ENCODE data around the gene GLRA2. TPM values are rescaled to one million over a fixed set of nuclear protein-coding genes. Genes with fewer than 3 reads are reported as not detected.

The GLRA2 gene
- total RNA-seq, 1 donor = not detected

GRCh38 chrX:14712096-14712495 lies 182.8 kb downstream of the GLRA2 start:
- H3K9me3 ChIP-seq (ENCODE audit: low read depth, low read length) = no peaks in the 10 kb centered on the region
- H3K27me3 ChIP-seq (ENCODE audit: insufficient read depth, low read length) = no peaks in the 10 kb centered on the region
- H3K4me3 ChIP-seq (ENCODE audit: low read length) = no peak overlapping the region
- no peaks in the 10 kb centered on the region for H3K4me1 ChIP-seq (ENCODE audit: insufficient read depth, low read length)

- H3K9me3 ChIP-seq (ENCODE audit: low read depth, low read length) = no peaks in the 10 kb centered on the region
- H3K27me3 ChIP-seq (ENCODE audit: insufficient read depth, low read length) = no peaks in the 10 kb centered on the region
- no peaks in the 10 kb centered on the region for H3K4me1 ChIP-seq (ENCODE audit: insufficient read depth, low read length)
- H3K4me3 ChIP-seq (ENCODE audit: low read length) = no peak overlapping the region
These were observed 188.6 kb downstream of the GLRA2 start for GRCh38 chrX:14717949-14718348.

- Histone ChIP-seq H3K4me1 (ENCODE audit: insufficient read depth, low read length) (no peaks in the 10 kb centered on the region), H3K4me3 (ENCODE audit: low read length) (no peak overlapping the region), H3K9me3 (ENCODE audit: low read depth, low read length) (no peaks in the 10 kb centered on the region), H3K27me3 (ENCODE audit: insufficient read depth, low read length) (no peaks in the 10 kb centered on the region)
These were observed 189.1 kb downstream of the GLRA2 start for GRCh38 chrX:14718403-14718802.

- H3K9me3 ChIP-seq (ENCODE audit: low read depth, low read length) = no peaks in the 10 kb centered on the region
- no peak overlapping the region for H3K4me3 ChIP-seq (ENCODE audit: low read length)
- H3K27me3 ChIP-seq (ENCODE audit: insufficient read depth, low read length) = no peaks in the 10 kb centered on the region
- no peaks in the 10 kb centered on the region for H3K4me1 ChIP-seq (ENCODE audit: insufficient read depth, low read length)
These were observed 199.7 kb downstream of the GLRA2 start for GRCh38 chrX:14729058-14729457.

GRCh38 chrX:14738643-14739042 lies 209.3 kb downstream of the GLRA2 start:
- H3K9me3 ChIP-seq (ENCODE audit: low read depth, low read length) = no peaks in the 10 kb centered on the region
- no peaks in the 10 kb centered on the region for H3K4me1 ChIP-seq (ENCODE audit: insufficient read depth, low read length)
- no peaks in the 10 kb centered on the region for H3K27me3 ChIP-seq (ENCODE audit: insufficient read depth, low read length)
- no peak overlapping the region for H3K4me3 ChIP-seq (ENCODE audit: low read length)

GRCh38 chrX:14753441-14753840 lies 224.1 kb downstream of the GLRA2 start:
- H3K27me3 ChIP-seq (ENCODE audit: insufficient read depth, low read length) = no peaks in the 10 kb centered on the region
- no peaks in the 10 kb centered on the region for H3K9me3 ChIP-seq (ENCODE audit: low read depth, low read length)
- H3K4me3 ChIP-seq (ENCODE audit: low read length) = no peak overlapping the region
- H3K4me1 ChIP-seq (ENCODE audit: insufficient read depth, low read length) = no peaks in the 10 kb centered on the region

GRCh38 chrX:14758029-14758491 lies 228.7 kb downstream of the GLRA2 start:
- H3K27me3 ChIP-seq (ENCODE audit: insufficient read depth, low read length) = no peaks in the 10 kb centered on the region
- no peaks in the 10 kb centered on the region for H3K9me3 ChIP-seq (ENCODE audit: low read depth, low read length)
- H3K4me3 ChIP-seq (ENCODE audit: low read length) = no peak overlapping the region
- no peaks in the 10 kb centered on the region for H3K4me1 ChIP-seq (ENCODE audit: insufficient read depth, low read length)

GRCh38 chrX:14775416-14775815 lies 246.1 kb downstream of the GLRA2 start:
- no peaks in the 10 kb centered on the region for H3K27me3 ChIP-seq (ENCODE audit: insufficient read depth, low read length)
- H3K9me3 ChIP-seq (ENCODE audit: low read depth, low read length) = no peaks in the 10 kb centered on the region
- H3K4me1 ChIP-seq (ENCODE audit: insufficient read depth, low read length) = no peaks in the 10 kb centered on the region
- no peak overlapping the region for H3K4me3 ChIP-seq (ENCODE audit: low read length)

- Histone ChIP-seq H3K4me1 (ENCODE audit: insufficient read depth, low read length) (no peaks in the 10 kb centered on the region), H3K4me3 (ENCODE audit: low read length) (no peak overlapping the region), H3K9me3 (ENCODE audit: low read depth, low read length) (no peaks in the 10 kb centered on the region), H3K27me3 (ENCODE audit: insufficient read depth, low read length) (no peaks in the 10 kb centered on the region)
These were observed 247.6 kb downstream of the GLRA2 start for GRCh38 chrX:14776901-14777300.

GRCh38 chrX:14777525-14777924 lies 248.2 kb downstream of the GLRA2 start:
- H3K27me3 ChIP-seq (ENCODE audit: insufficient read depth, low read length) = no peaks in the 10 kb centered on the region
- H3K4me3 ChIP-seq (ENCODE audit: low read length) = no peak overlapping the region
- no peaks in the 10 kb centered on the region for H3K4me1 ChIP-seq (ENCODE audit: insufficient read depth, low read length)
- no peaks in the 10 kb centered on the region for H3K9me3 ChIP-seq (ENCODE audit: low read depth, low read length)

GRCh38 chrX:14779580-14779979 lies 250.2 kb downstream of the GLRA2 start:
- no peaks in the 10 kb centered on the region for H3K9me3 ChIP-seq (ENCODE audit: low read depth, low read length)
- no peak overlapping the region for H3K4me3 ChIP-seq (ENCODE audit: low read length)
- no peaks in the 10 kb centered on the region for H3K27me3 ChIP-seq (ENCODE audit: insufficient read depth, low read length)
- H3K4me1 ChIP-seq (ENCODE audit: insufficient read depth, low read length) = no peaks in the 10 kb centered on the region

All from mononuclear cell (primary cell).